Measurements from ENCODE around the gene PHOSPHO1. TPM values are rescaled to one million over a fixed set of nuclear protein-coding genes. Genes with fewer than 3 reads are reported as not detected.

The PHOSPHO1 gene
- total RNA-seq, 1 donor from 2014 or later, result not detected

- H3K4me3 ChIP-seq (ENCODE audit: low read depth, low read length), result peak overlapping the region; percentile 41
- DNase-seq (ENCODE audit: low read depth) (no peak), FAIRE-seq (no peak)
- H3K27me3 ChIP-seq (ENCODE audit: control insufficient read depth, insufficient read depth, low read length), result peaks cover 11% of the 10 kb centered on the region
- H3K36me3 ChIP-seq (ENCODE audit: control insufficient read depth, insufficient read depth, low read length), result no peaks in the 10 kb centered on the region
- TF ChIP-seq CTCF (IDR thresholded peaks at IDR 0.05; ENCODE audit: insufficient read depth, low read length, severe bottlenecking), result no peak
These were observed 584 bp downstream of the PHOSPHO1 start for GRCh38 chr17:49229805-49230600.

GRCh38 chr17:49229076-49229804 lies 1.3 kb downstream of the PHOSPHO1 start:
- H3K27me3 ChIP-seq (ENCODE audit: control insufficient read depth, insufficient read depth, low read length), result peaks cover 19% of the 10 kb centered on the region
- no peak for DNase-seq (ENCODE audit: low read depth)
- no peaks in the 10 kb centered on the region for H3K36me3 ChIP-seq (ENCODE audit: control insufficient read depth, insufficient read depth, low read length)
- TF ChIP-seq CTCF (IDR thresholded peaks at IDR 0.05; ENCODE audit: insufficient read depth, low read length, severe bottlenecking), result no peak
- no peak for FAIRE-seq
- no peak overlapping the region for H3K4me3 ChIP-seq (ENCODE audit: low read depth, low read length)

- Histone ChIP-seq H3K4me3 (ENCODE audit: low read depth, low read length) (no peak overlapping the region), H3K36me3 (ENCODE audit: control insufficient read depth, insufficient read depth, low read length) (no peaks in the 10 kb centered on the region), H3K27me3 (ENCODE audit: control insufficient read depth, insufficient read depth, low read length) (peaks cover 31% of the 10 kb centered on the region)
- FAIRE-seq (no peak), DNase-seq (ENCODE audit: low read depth) (peak; percentile 49)
- TF ChIP-seq CTCF (IDR thresholded peaks at IDR 0.05; ENCODE audit: insufficient read depth, low read length, severe bottlenecking), result peak; percentile 91
These were observed 2.9 kb downstream of the PHOSPHO1 start for GRCh38 chr17:49227436-49228261.

- H3K27me3 ChIP-seq (ENCODE audit: control insufficient read depth, insufficient read depth, low read length), result peaks cover 36% of the 10 kb centered on the region
- no peak for TF ChIP-seq CTCF (IDR thresholded peaks at IDR 0.05; ENCODE audit: insufficient read depth, low read length, severe bottlenecking)
- H3K36me3 ChIP-seq (ENCODE audit: control insufficient read depth, insufficient read depth, low read length), result no peaks in the 10 kb centered on the region
- FAIRE-seq (no peak), DNase-seq (ENCODE audit: low read depth) (no peak)
- no peak overlapping the region for H3K4me3 ChIP-seq (ENCODE audit: low read depth, low read length)
These were observed 3.7 kb downstream of the PHOSPHO1 start for GRCh38 chr17:49226771-49227435.

GRCh38 chr17:49225554-49226236 lies 4.9 kb downstream of the PHOSPHO1 start:
- no peak for TF ChIP-seq CTCF (IDR thresholded peaks at IDR 0.05; ENCODE audit: insufficient read depth, low read length, severe bottlenecking)

More at GRCh38 chr17:49225554-49226236, 4.9 kb downstream of the PHOSPHO1 start:
- Histone ChIP-seq H3K27me3 (ENCODE audit: control insufficient read depth, insufficient read depth, low read length) (peaks cover 38% of the 10 kb centered on the region), H3K4me3 (ENCODE audit: low read depth, low read length) (no peak overlapping the region), H3K36me3 (ENCODE audit: control insufficient read depth, insufficient read depth, low read length) (no peaks in the 10 kb centered on the region)
- DNase-seq (ENCODE audit: low read depth), result no peak
- FAIRE-seq, result no peak

Measured in bronchial epithelial cell (primary cell).